Activated naive CD4-positive, alpha-beta T cell treated with anti-CD3 and anti-CD28 coated beads, Interleukin-2, amount 50 U/mL, for 16 hours (primary cell): ENCODE results near the gene RPL29.
"Not testable (repeated sequence)": the region's sequence is repeated elsewhere in the genome, so short reads cannot be mapped to it uniquely, and the experiment has no call there.

Experiments
- DNase-seq: peaks from one replicate; pipeline ENCODE4 v3.0.0-alpha.2; 2020

The RPL29 gene

GRCh38 chr3:52004906-52005395 is 9.3 kb upstream of the RPL29 start:
- DNase-seq = no peak

DNA sequence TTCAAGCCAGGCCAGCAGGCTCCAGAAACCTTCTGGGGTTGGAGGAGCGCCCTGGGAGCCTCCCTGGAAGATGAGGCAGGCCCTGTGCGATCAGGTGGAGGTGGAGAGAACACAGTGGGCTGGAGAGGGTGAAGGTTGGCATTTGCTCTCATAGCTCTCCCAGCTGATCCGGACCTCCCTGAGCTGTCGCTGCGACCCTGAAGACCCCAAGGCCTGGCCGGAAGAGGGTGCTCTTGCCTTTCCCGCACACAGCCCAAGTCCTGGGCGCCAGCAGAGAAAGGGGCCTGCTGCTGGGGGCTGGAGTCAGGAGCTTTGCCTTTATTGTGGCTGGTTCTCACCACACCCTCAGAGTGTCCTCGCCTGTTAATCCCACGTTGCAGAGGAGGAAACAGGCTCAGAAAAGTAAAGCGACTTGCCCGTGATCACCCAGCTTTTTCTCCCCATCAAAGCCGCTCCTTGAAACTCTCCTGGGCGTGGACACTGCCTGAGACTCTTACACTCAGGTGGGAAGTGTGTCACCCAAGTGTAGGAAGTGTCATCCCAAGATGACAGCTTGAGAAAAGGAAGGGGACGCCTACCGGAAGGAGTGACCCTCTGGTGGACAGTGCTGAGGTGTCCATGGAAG is 8.6 kb upstream of the RPL29 start:
- DNase-seq = no peak

GRCh38 chr3:52002748-52003147 is 7.1 kb upstream of the RPL29 start:
- DNase-seq = no peak

DNA sequence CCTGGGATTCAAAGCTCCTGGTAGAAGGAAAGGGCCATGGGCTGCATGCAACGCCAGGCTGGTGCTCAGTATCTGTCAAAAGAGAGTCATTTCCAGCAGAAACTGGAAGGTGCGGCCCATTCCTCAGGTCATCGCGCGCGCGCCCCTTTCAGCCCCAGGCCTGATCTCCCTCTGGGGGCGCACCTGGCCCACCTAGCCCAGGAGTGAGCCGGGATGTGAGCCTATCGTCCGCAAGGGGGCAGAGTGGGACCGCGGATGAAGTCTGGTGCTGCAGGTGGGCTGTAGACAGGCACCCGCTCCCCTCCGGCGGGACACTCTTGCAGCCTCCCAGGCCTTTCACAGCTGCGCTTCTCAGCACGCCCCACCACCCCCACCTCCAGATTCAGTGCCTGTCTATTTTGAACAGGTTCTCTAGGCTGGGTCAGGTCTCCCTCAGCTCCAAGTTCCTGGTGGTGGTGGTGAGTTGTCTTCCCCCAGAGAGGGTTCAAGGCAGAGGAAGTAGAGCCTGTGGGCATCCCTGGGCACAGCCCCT is 5.8 kb upstream of the RPL29 start:
- DNase-seq = peak; percentile 87

- no peak for DNase-seq
Observed at GRCh38 chr3:51999846-52000245, 4.2 kb upstream of the RPL29 start.

DNA sequence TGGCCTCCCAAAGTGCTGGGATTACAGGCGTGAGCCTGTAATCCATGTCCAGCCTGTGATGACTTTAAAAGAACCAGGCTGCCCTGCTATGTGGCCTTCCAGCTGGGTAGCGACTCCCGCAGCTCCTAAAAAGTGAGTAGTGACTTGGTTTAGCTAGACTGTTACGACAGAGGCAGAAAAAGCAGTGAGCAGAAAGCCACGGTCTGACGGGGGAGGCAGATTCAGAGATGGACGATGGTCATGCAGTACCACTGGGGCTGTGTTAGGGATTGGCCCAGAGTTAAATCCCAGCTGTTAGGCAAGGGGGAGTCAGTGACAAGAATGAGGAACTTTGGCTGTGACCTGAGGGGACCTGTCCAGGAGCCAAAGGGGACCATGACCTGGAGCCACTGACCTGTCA is 3.1 kb upstream of the RPL29 start:
- no peak for DNase-seq

- no peak for DNase-seq
Observed at GRCh38 chr3:51997935-51998596, 2.4 kb upstream of the RPL29 start.

- no peak for DNase-seq
Observed at GRCh38 chr3:51997172-51997571, 1.5 kb upstream of the RPL29 start.

DNA sequence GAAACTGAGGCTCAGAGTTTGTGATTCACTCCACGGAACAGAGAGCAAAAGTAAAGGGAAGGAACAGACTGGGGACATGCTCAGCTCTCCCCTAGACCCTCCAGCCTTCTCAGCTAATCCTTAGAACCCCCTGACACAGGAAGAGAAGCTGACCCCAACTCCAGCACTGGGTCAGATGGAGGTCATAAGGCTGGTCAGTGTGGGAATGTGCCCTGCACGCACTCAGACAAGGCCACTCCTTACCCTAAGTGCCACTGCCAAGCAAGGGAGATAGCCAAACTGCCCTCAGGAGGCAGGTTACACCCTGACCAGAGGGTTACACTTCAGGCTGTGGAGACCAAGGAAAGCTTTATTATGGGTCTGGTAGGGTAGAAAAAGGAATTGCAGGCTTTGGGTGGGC is 1.2 kb downstream of the RPL29 start:
- DNase-seq = no peak

- DNase-seq = not testable (repeated sequence)
Observed at GRCh38 chr3:51993657-51994056, 2.0 kb downstream of the RPL29 start.

- no peak for DNase-seq
Observed at GRCh38 chr3:51992017-51992682, 3.5 kb downstream of the RPL29 start.

- not testable (repeated sequence) for DNase-seq
Observed at GRCh38 chr3:51990501-51990971, 5.2 kb downstream of the RPL29 start.

- no peak for DNase-seq
Observed at GRCh38 chr3:51988286-51989146, 7.2 kb downstream of the RPL29 start.

GRCh38 chr3:51987568-51987967 is 8.1 kb downstream of the RPL29 start:
- DNase-seq = no peak

DNA sequence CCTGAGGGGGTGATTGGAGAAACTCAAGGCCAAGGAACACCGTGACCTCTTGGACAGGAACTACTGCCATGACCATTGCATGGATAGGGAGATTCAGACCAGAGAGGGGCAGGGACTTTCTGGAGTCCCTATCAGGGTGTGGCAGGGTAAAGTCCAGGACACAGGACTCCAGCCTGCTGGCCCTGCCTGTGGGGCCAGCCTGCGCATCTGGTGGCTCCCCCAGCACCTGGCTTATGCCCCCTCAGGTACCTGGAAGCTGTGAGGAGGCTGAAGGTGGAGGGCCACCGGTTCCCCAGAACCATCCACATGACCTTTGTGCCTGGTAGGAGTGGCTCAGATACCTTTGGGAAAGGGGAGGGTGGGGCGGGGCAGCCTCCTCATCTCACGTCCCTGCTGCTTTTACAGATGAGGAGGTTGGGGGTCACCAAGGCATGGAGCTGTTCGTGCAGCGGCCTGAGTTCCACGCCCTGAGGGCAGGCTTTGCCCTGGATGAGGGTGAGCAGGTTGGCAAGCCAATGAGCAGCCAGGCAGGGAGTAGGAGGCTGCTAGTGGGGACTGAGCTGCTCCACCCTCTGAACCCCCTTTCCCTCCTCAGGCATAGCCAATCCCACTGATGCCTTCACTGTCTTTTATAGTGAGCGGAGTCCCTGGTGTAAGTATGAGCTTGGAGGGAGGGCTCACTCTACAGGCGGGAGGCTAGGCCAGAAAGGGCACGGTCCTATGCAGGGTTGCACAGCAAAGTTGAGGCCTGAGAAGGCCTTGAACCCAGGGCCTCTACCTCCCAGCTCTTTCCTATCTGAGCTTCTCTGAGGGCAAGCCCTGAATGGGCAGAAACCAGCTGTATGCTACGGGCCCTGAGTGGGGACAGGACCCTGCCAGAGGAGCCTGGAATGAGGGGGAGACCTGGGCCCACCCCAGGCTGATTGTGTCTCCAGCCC is 9.4 kb downstream of the RPL29 start:
- DNase-seq = no peak

DNA sequence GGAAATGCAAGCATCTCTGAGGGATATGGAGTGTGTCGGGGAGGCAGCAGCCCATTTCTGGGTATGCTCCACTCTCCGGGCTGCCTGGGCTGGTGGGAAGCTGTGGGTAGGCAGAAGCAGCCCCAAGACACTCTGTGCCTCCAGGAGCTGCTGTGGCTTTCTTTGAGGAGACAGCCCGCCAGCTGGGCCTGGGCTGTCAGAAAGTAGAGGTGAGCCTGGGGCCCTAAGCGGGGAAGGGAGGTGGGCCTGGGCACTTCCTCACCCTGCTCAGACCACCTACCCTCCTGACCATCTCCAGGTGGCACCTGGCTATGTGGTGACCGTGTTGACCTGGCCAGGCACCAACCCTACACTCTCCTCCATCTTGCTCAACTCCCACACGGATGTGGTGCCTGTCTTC is 10.6 kb downstream of the RPL29 start:
- DNase-seq = no peak

- DNase-seq = no peak
Observed at GRCh38 chr3:51984269-51984647, 11.4 kb downstream of the RPL29 start.

DNA sequence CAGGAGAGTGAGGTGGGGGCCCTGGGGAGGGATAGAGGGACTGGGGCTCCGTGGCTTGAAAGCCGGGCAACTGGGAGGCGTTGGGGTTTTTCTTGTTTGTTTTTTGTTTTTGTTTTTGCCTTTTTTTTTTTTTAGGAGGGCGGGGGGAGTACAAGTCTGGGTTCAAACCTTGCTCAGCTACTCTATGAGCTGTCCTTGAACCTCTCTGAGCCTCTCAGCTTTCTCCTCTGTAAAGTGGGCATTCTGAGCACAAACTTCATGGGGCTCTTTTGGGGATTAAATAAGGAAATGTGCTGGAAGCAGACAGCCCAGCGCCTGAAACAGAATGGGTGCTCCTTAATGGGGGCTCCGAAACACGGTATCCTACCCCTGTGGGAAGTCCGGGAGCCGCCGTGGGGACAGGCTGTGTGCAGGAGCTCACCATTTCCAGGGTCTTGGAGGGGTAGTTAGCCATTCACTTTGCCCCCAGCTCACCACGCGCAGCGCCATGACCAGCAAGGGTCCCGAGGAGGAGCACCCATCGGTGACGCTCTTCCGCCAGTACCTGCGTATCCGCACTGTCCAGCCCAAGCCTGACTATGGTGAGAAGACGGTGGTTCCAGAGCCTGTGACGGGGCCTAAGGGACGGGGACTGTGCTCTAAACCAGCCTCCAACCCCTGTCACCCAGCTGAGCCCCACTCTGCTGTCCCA is 12.0 kb downstream of the RPL29 start:
- no peak for DNase-seq

GRCh38 chr3:51982838-51983577 is 12.7 kb downstream of the RPL29 start, which contains the start of gene ACY1:
TSS of gene ACY1 (plus strand) at chr3:51983535. CDS start at chr3:51984065, 530 bp downstream.
- peak; percentile 80 for DNase-seq

DNA sequence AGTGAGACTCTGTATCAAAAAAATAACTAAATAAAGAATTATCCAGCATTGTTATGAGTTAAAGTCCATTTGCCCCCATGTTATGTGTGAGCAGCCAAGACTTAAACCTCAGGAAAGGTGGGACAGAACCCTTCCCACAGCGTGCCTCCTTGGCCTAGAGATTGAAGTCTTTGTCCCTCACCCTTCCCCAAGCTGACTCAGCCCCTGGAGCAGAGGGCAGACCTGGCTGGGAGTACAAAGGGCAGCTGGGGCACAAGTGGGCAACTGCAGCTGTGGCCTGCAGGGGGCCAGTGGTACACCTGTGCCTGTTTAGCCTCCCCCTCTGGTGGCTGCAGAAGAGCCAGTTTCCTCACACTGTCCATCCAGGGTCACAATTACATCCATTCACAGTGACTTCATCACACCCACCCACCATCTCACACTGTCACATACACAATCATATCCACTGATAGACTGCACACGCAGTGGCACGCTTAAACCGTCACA is 13.3 kb downstream of the RPL29 start:
- DNase-seq = no peak
